ENCODE data around the gene GMDS.

- no peak for TF ChIP-seq EZH2 (IDR thresholded peaks at IDR 0.05; ENCODE audit: low read depth, unreplicated experiment)
- TF ChIP-seq CTCF (conservative IDR thresholded peaks at IDR 0.05; ENCODE audit: low read depth in 2 of 2): no peak
- no peak for TF ChIP-seq ZNF462 (CRISPR knock-in tag; IDR thresholded peaks at IDR 0.05)
- TF ChIP-seq CREB1 (CRISPR knock-in tag; IDR thresholded peaks at IDR 0.05; ENCODE audit: low read depth): no peak
Observed at GRCh38 chr6:1591243-1591642, 654.2 kb downstream of the GMDS start.
